Lung microvascular endothelial cell (primary cell): ENCODE results near the gene CLIP2. TPM values are rescaled to one million over a fixed set of nuclear protein-coding genes. Genes with fewer than 3 reads are reported as not detected.
A peak's percentile ranks its signal among the peaks of the same experiment; 100 is the strongest.
"Not testable (repeated sequence)": the region's sequence is repeated elsewhere in the genome, so short reads cannot be mapped to it uniquely, and the experiment has no call there.

Source experiments
- DNase-seq, 2 donors: peaks; one replicate each; pipeline versions ENCODE4 v3.0.0 to v3.0.0-alpha.2; 2010; ENCODE audit warnings: low read depth in 2 of 2
- total RNA-seq: library from RNA; depleted of rRNA; stranded (reverse); fragments of >200 nt; gene quantifications from 2 replicates; pipeline ENCODE4 v1.2.1, GENCODE V29; 2014

The CLIP2 gene
- total RNA-seq, 1 donor from 2014 or later, result 42.3 TPM

DNA sequence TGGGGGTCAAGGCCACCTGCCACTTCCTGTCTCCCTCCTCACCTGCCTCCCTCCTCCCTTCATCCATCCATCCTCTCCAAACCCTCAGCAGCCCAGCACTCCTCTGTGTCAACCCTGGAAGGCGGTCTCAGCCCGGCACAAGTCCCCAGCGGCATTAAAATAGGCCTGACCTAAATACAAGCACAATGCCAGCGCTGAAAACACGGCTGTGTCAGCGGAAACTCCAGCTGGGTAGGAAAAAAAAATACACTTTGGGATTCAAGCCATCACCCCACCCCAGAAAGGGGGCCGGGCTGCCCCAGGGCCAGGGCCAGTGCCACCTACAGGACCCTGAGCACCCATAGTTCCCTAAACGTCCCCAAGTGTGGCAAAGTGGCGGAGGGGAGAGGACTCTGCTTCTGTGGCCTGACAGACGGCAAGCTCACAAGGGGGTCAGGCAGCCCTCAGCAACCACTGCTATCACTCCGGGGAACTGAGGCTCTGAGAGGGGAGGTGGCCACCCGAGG lies 141.8 kb downstream of the CLIP2 start:
- DNase-seq, result peak in 1 of 2 donors; percentile 43

DNA sequence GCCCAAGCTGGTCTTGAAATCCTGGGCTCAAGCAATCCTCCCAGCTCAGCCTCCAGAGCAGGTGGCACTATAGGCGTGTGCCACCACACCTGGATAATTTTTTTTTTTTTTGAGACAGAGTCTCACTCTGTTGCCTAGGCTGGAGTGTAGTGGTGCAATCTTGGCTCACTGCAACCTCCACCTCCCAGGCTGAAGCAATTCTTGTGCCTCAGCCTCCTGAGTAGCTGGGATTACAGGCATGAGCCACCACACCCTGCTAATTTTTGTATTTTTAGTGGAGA lies 148.0 kb downstream of the CLIP2 start:
- not testable (repeated sequence) for DNase-seq

DNA sequence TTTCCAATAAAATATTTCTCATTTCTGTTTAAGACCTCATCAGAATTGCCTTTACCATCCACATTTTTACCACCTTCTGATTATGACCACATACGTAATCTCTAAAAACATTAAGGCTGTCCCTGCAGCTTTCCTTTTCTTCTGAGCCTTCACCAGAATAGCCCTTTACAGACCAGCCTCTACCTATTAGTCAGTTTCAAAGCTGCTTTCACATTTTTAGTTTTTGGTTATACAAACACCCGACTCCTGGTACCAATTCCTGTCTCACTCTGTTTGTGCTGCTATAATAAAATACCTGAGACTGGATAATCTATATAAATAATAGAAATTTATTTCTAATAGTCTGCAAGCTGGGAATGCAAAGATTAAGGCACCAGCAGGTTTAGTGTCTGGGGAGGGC lies 149.1 kb downstream of the CLIP2 start:
- DNase-seq, result no peak

DNA sequence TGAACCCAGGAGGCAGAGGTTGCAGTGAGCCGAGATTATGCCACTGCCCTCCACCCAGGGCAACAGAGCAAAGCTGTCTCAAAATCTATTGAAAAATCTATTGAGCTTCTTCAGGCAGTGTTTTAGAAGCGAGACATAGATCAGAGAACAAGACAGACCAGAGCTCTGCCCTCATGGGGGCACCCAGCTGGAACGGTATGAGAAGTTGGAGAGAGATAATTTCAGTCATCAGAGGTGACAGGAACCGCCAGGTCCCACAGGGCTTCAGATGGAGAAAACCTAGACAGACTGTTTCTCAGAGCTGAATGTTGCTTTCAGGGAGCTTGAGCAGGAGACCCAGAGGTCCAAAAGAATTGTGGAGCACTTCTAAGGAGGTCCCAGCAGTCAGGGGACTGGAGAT lies 150.3 kb downstream of the CLIP2 start:
- no peak for DNase-seq

DNA sequence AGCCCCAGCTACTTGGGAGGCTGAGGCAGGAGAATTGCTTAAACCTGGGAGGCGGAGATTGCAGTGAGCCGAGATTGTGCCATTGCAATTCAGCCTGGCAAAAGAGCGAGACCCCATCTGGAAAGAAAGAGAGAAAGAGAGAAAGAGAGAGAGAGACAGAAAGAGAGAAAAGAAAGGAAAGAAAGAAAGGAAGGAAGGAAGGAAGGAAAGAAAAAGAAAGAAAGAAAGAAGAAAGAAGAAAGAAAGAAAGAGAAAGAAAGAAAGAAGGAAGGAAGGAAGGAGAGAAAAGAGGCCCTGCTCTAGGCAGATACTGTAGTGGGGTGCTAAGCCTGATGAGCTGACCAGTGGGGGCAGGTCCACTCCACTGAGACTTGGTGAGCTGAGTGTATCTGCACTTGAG lies 150.9 kb downstream of the CLIP2 start:
- DNase-seq, result not testable (repeated sequence)

DNA sequence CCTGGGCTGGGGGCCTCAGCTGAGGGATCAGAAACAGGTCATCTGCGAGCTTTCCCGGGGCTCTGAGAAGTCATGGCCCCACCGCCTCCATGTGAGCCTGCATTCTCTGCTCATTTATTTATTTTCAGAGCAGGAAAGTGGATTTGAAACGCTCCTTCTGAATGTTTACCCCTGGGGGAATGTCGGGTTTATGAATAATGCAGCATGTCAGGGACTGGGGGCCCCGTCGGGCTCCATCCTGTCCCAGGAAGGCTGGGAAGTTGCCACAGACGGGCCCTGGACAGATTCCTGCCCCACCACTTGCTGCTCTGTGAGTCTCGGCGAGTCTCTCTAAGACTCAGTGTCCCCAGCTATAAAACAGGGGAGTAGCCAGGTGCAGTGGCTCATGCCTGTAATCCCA lies 152.6 kb downstream of the CLIP2 start:
- DNase-seq, result no peak

DNA sequence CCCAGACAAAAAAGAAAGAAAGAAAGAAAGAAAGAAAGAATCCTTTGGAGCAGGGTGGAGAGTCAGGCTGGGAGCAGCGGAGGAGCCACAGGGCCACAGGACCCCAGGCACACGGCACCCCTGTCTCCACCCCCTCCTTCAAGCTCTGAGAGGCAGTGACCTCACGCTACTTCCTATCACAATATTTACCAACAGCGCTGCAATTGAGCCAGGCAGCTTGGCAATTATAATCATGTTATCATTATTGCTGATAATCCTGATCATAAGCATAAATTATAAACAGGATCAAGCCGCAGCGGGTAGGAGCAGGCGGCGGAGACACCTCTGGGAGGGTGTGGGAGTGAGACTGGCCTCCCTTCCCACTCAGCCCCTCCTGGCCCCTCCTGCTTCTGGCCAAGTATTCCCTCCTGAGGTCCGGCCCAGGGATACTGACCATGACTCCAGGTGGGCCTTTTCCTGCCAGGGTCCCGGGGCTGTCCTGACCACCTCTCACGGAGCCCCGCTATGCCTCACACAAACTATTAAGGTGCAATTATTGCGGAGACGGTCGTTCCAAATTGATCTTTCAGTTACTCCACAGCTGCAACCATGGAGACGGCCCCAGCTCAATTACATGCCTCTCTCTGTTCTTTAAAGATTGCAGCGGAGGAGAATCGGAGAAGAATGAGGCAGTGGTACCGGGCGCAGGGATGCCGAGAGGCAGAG lies 154.5 kb downstream of the CLIP2 start:
- DNase-seq, result no peak

DNA sequence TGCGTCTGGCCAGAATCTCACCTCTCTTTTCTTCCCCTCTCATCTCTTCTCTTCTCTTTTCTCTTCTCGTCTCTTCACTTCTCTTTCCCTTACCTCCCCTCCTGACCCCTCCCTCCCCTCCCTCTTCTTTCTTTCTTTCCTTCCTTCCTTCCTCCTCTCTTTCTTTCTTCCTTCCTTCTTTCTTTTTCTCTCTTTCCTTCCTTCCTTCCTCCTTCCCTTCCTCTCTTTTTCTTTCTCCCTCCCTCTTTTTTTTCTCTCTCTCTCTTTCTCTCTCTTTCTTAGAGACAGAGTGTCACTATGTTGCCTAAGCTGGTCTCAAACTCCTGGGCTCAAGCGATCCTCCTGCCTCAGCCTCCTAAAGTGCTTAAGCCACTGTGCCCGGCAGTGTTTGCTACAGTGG lies 159.9 kb downstream of the CLIP2 start:
- no peak for DNase-seq

DNA sequence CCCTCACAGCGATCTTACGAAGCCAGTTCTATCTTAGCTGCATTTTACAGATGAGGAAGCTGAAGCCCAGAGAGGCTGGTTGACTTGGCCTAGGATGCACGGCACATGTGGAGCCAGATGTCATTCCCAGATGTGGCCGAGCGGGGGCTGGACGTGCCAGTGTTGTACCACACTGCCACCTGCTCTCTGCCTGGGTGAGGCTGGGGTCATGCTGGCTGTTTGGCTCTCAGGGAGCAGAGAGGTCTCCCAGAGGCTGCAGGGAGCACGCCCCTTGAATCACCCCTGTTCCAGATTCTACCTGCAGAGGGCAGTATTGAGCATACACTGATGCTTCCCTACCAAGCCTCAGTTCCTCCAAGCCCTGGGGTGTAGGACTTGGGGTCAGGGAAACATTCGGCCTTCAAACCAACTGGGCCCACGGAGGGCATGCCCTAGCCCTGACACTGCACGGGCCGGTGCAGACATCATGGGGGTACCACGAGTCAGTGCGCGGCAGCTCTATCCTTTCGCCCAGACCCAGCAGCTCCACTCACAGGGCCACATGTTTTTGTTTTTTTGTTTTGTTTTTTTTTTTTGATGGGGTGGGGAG lies 160.7 kb downstream of the CLIP2 start:
- peak; percentile 57 to 65 for DNase-seq

DNA sequence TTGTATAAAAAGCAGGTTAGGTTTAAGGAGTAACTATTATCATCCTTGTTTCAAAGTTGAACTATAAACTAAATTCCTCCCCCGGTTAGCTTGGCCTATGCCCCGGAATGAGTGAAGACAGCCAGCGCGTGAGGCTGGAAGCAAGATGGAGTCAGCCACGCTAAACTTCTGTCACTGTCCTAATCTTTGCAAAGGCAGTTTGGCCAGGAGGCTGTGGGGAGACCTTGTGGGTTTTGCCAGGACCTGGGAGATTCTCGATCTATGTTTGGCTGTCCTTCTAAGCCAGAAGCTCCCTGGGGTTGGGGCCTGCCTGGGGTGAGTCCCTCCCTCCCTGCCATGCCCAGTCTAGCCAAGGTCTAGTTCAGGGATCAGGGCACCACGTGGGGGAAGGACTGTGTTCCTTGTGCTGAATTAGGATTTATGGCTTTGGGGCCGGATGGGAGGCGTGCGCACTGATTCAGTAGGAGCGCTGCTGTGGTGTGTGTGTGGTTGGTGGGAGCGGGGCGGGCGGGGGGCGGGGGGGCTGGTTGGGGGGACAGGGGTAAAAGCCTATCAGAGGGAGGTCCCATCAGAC lies 163.6 kb downstream of the CLIP2 start:
- DNase-seq, result peak; percentile 15 to 30

DNA sequence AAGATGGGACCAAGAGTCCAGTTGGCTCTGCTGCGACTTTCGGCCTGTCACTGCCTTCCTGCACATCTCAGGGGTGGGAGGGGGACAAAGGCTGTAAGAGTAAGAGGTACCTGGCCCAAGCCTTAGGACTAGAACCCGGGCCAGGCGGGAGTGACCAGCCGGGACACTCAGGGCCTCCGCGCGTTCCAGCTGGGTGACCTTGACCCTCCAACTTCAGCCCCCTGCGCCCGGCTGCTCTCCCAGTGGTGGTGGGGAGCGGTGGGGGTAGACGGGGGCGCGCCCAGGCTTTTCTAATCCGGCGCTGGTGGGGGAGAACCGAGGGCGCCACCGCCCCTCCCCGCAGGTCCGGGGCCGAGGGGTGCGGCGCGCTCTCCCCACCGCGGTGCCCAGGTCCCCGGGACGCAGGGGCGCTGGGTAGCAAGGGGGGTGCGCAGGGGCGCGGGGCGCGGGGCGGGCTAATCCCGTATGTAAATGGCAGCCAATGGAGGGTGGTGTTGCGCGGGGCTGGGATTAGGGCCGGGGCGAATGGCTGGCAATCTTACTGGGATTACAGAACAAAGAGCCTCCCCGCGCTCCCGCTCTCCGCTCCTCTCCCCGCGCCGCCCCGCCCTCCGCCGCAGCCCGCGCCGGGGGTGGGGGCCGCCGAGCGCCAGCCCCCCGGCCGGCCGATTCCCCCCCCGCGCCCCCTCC lies 164.3 kb downstream of the CLIP2 start, which contains the start of gene GTF2IRD1:
Gene GTF2IRD1, plus strand, starts transcription at position 585 of the 690 bp plus-strand sequence. CDS start 54,175 bp downstream, outside the sequence.
- DNase-seq, result peak; percentile 54 to 72

DNA sequence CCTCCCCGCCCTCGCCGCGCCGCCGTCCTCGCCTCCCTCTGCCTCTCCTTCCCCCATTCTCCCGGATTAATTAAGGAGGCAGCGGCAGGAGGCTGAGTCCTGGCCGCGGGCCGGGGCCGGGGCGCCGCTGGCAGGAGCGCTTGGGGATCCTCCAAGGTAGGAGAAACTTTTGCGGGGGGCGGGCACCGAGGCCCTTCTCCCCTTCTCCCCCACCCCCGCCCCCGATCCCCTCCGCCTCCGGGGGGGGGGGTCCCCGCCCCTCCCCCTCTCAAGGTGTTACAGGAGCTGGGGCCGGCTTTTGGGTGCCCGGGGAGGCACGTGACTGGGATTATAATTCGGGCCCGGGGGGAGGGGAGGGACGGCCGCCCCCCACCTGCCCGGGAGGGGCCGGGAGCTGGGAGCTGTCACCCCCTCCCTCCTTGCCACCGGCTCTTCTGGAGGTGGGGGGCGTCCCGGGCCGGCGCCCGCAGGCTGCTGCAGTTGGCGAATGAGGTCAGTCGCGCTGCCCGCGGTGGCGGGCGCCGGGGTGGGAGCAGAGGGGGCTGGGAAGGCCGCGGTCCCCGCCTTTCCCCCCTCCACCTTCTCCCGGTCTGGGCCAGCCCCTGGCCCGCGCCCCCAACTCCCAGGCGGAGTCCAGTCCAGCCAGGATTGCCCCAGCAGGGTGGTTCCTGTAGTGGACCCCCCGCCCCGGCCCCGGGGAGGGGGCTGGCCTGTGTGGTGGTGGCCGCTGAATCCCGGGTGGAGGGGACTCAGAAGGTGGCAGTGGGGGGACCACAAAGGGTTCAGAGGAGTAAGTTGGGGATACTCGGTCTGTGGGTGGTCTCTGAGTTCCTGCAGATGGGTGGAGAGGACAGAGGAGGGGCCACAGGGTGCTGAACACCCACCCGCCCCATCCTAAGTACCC lies 165.1 kb downstream of the CLIP2 start:
- peak in 1 of 2 donors; percentile 20 for DNase-seq

DNA sequence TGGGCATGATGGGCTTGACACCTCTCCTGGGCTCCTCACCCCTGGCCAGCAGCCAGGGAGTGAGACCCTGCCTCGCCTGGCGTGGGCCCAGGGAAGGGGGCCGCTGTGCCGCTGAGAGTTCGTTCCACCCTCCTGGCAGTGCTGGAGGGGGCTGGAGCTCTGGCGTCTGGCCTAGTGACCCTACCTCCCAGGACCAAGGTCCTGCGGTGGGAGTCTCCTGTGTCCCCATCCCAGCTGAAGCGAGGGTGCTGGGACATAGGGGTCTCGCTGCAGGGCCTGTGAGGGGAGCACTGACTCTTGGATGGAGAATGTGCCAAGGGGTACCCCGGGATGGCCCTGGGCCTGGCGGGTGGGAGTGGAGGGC lies 165.7 kb downstream of the CLIP2 start:
- DNase-seq, result no peak

DNA sequence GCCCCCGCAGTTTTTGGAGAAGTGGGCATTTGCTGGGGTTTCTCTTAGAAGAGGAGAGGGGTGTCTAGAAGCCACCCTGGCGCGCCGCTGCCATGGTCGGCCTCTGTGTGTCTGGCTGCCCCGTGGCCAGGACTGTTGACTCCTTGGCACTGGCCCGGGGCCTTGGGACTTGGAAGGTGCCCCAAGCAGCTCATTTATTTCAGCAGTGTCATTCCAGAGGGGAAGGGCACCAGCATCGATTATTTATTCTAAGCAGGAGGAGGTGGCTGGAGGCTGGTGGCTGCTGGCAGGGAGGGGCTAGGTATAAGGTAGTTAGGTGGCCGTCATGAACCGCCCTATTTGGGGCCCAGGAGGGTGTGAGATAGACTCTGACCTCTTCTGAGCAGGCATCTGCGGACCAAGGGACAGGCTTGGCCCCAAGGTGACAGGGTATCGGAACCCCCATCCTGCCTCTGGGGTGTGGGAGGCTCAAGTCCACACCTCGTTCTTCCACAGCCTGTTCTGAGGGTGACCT lies 166.1 kb downstream of the CLIP2 start:
- no peak for DNase-seq

Other genes with a start within 250 kb of the CLIP2 start
- gene LIMK1, start 205.6 kb upstream of the CLIP2 start, total RNA-seq, result 12.9 and 13.7 TPM in 2 replicates
- gene EIF4H, start 115.1 kb upstream of the CLIP2 start, total RNA-seq, result 267 and 400 TPM in 2 replicates
- 1.3 and 3.0 TPM in 2 replicates for gene LAT2, start 79.4 kb upstream of the CLIP2 start, total RNA-seq
- 15.7 and 17.7 TPM in 2 replicates for gene RFC2, start 35.0 kb upstream of the CLIP2 start, total RNA-seq
- gene GTF2IRD1, start 164.5 kb downstream of the CLIP2 start, total RNA-seq, result 4.6 and 5.2 TPM in 2 replicates